Measurements from ENCODE around the gene TFF1. TPM values are rescaled to one million over a fixed set of nuclear protein-coding genes. Genes with fewer than 3 reads are reported as not detected.
A peak's percentile ranks its signal among the peaks of the same experiment; 100 is the strongest.

The TFF1 gene
- polyA plus RNA-seq, 1 donor from 2014 or later = not detected

- peaks cover 7 to 11% (median 10%) of the 10 kb centered on the region in 3 donors for H3K9me3 Mint-ChIP-seq
- no peak overlapping the region for H3K4me3 Mint-ChIP-seq
- no peak overlapping the region for H3K27ac Mint-ChIP-seq
- H3K36me3 Mint-ChIP-seq = no peaks in the 10 kb centered on the region
- peaks cover 8% of the 10 kb centered on the region for H3K27me3 Mint-ChIP-seq
- H3K4me1 Mint-ChIP-seq = peaks cover 15 to 16% (median 15%) of the 10 kb centered on the region in 3 donors
Observed at GRCh38 chr21:42381347-42381984, 15.1 kb upstream of the TFF1 start.

- Mint-ChIP-seq H3K36me3 (no peaks in the 10 kb centered on the region), H3K9me3 (peaks cover 7 to 11% (median 10%) of the 10 kb centered on the region in 3 donors), H3K27ac (peak overlapping the region in 1 of 3 donors; percentile 59), H3K27me3 (peaks cover 9% of the 10 kb centered on the region), H3K4me3 (peak overlapping the region in 2 of 4 donors; percentile 74 to 95), H3K4me1 (peaks cover 10 to 15% (median 14%) of the 10 kb centered on the region in 3 donors)
Observed at GRCh38 chr21:42379426-42380215, 13.3 kb upstream of the TFF1 start.

GRCh38 chr21:42378418-42378817, 12.1 kb upstream of the TFF1 start:
- Mint-ChIP-seq H3K27me3 (peaks cover 9% of the 10 kb centered on the region), H3K4me3 (peak overlapping the region in 1 of 4 donors; percentile 45), H3K27ac (peak overlapping the region in 1 of 3 donors; percentile 59), H3K36me3 (no peaks in the 10 kb centered on the region), H3K9me3 (peaks cover 7 to 11% (median 10%) of the 10 kb centered on the region in 3 donors), H3K4me1 (peaks cover 2 to 10% (median 9%) of the 10 kb centered on the region in 3 donors)

- Mint-ChIP-seq H3K27ac (no peak overlapping the region), H3K9me3 (peaks cover 7 to 11% (median 10%) of the 10 kb centered on the region in 3 donors), H3K27me3 (peaks cover 12% of the 10 kb centered on the region), H3K36me3 (no peaks in the 10 kb centered on the region), H3K4me3 (no peak overlapping the region), H3K4me1 (peaks cover 2 to 10% (median 9%) of the 10 kb centered on the region in 3 donors)
Observed at GRCh38 chr21:42377951-42378340, 11.6 kb upstream of the TFF1 start.

- Mint-ChIP-seq H3K36me3 (no peaks in the 10 kb centered on the region), H3K9me3 (peaks cover 7 to 9% (median 9%) of the 10 kb centered on the region in 3 donors), H3K27ac (no peak overlapping the region), H3K4me3 (no peak overlapping the region), H3K27me3 (peaks cover 12% of the 10 kb centered on the region), H3K4me1 (peaks cover 2 to 10% (median 9%) of the 10 kb centered on the region in 3 donors)
Observed at GRCh38 chr21:42377211-42377950, 11.0 kb upstream of the TFF1 start.

- Mint-ChIP-seq H3K4me1 (peaks cover 2 to 10% (median 9%) of the 10 kb centered on the region in 3 donors), H3K4me3 (no peak overlapping the region), H3K36me3 (no peaks in the 10 kb centered on the region), H3K27ac (no peak overlapping the region), H3K27me3 (peaks cover 12% of the 10 kb centered on the region), H3K9me3 (peaks cover 0 to under 1% (median under 1%) of the 10 kb centered on the region in 3 donors)
Observed at GRCh38 chr21:42376338-42376982, 10.1 kb upstream of the TFF1 start.

GRCh38 chr21:42375966-42376337, 9.6 kb upstream of the TFF1 start:
- Mint-ChIP-seq H3K27me3 (peaks cover 12% of the 10 kb centered on the region), H3K4me3 (no peak overlapping the region), H3K9me3 (no peaks in the 10 kb centered on the region), H3K36me3 (no peaks in the 10 kb centered on the region), H3K4me1 (peaks cover 2 to 10% (median 9%) of the 10 kb centered on the region in 3 donors), H3K27ac (no peak overlapping the region)

GRCh38 chr21:42375506-42375905, 9.2 kb upstream of the TFF1 start:
- H3K27ac Mint-ChIP-seq = no peak overlapping the region
- no peak overlapping the region for H3K4me3 Mint-ChIP-seq
- H3K9me3 Mint-ChIP-seq = no peaks in the 10 kb centered on the region
- H3K27me3 Mint-ChIP-seq = peaks cover 13% of the 10 kb centered on the region
- H3K36me3 Mint-ChIP-seq = no peaks in the 10 kb centered on the region
- H3K4me1 Mint-ChIP-seq = peaks cover 2 to 10% (median 9%) of the 10 kb centered on the region in 3 donors

GRCh38 chr21:42374864-42375499, 8.6 kb upstream of the TFF1 start:
- Mint-ChIP-seq H3K27ac (no peak overlapping the region), H3K27me3 (peaks cover 13% of the 10 kb centered on the region), H3K36me3 (no peaks in the 10 kb centered on the region), H3K4me3 (no peak overlapping the region), H3K9me3 (no peaks in the 10 kb centered on the region), H3K4me1 (peaks cover 2 to 10% (median 9%) of the 10 kb centered on the region in 3 donors)

- Mint-ChIP-seq H3K36me3 (no peaks in the 10 kb centered on the region), H3K4me1 (peaks cover under 1 to 7% (median 7%) of the 10 kb centered on the region in 3 donors)
Observed at GRCh38 chr21:42374457-42374856, 8.1 kb upstream of the TFF1 start.

GRCh38 chr21:42373908-42374455, 7.6 kb upstream of the TFF1 start:
- Mint-ChIP-seq H3K4me1 (peaks cover 0 to 5% (median 4%) of the 10 kb centered on the region in 3 donors), H3K4me3 (no peak overlapping the region), H3K27me3 (peaks cover 10% of the 10 kb centered on the region), H3K36me3 (no peaks in the 10 kb centered on the region), H3K9me3 (no peaks in the 10 kb centered on the region), H3K27ac (peak overlapping the region in 1 of 3 donors; percentile 32)

More at GRCh38 chr21:42374457-42374856, 8.1 kb upstream of the TFF1 start:
- H3K4me3 Mint-ChIP-seq = no peak overlapping the region
- H3K27me3 Mint-ChIP-seq = peaks cover 10% of the 10 kb centered on the region
- H3K9me3 Mint-ChIP-seq = no peaks in the 10 kb centered on the region
- peak overlapping the region in 1 of 3 donors; percentile 32 for H3K27ac Mint-ChIP-seq

GRCh38 chr21:42373196-42373907, 7.0 kb upstream of the TFF1 start:
- Mint-ChIP-seq H3K4me3 (no peak overlapping the region), H3K9me3 (no peaks in the 10 kb centered on the region), H3K27me3 (peaks cover 10% of the 10 kb centered on the region), H3K4me1 (peaks cover 0 to 4% (median 4%) of the 10 kb centered on the region in 3 donors), H3K27ac (no peak overlapping the region), H3K36me3 (no peaks in the 10 kb centered on the region)

- Mint-ChIP-seq H3K9me3 (no peaks in the 10 kb centered on the region), H3K4me3 (no peak overlapping the region), H3K27ac (no peak overlapping the region), H3K36me3 (no peaks in the 10 kb centered on the region), H3K27me3 (peaks cover 8% of the 10 kb centered on the region), H3K4me1 (no peaks in the 10 kb centered on the region)
Observed at GRCh38 chr21:42370894-42371654, 4.7 kb upstream of the TFF1 start.

All from IgD-negative memory B cell (primary cell).